ENCODE data around the gene CCDC142. TPM values are rescaled to one million over a fixed set of nuclear protein-coding genes. Genes with fewer than 3 reads are reported as not detected.
A peak's percentile ranks its signal among the peaks of the same experiment; 100 is the strongest.

Gene CCDC142
- total and polyA plus RNA-seq, 9 of the 15 experiments (the other 6 are each of a cell fraction or from before 2014, with no cell fraction given) = 0.55 to 11.7 (median 7.2) TPM

DNA sequence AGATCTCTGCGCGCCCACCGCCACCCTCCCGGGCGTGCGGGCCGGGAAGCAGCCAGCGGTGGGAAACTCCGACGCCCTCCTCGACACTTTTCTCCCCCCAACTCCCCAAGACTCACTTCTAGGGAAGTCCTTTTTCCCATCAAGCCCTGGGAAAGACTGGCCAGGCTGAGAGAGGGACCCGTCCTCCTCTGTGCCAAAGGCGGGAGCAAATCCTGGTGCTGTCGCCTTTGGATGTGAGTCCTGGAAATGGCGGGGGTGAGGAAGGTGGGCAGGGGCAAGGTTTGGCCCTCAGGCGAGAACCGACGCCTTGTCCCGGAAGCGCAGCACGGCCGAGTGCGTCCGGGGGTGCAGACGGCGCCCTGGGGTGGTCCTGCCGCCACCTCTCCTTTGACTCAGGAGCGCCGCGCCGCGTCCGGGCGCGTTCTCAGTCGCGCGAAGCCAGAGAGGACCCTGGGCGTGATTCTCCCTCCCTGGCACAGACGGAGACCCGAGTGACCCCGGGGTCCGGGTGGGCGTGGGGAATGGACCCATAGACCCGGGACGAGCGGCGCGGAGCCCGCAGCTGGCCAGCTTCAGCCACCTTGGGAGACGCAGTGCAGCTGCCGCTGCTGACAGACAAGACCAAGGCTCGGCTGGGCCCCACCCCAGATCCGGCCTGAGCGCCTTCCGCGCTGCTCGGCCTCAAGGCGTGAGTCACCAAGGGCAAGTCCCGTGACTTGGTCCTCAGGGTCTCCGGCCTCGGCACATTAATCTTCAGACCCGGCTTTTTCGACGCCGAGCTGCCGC is 20.1 kb upstream of the CCDC142 start (continued):
- TF ChIP-seq ILK (tag; IDR thresholded peaks at IDR 0.05; ENCODE audit: borderline replicate concordance, low read depth) (no peak), TAL1 (IDR thresholded peaks at IDR 0.05) (no peak), NKRF (IDR thresholded peaks at IDR 0.05; ENCODE audit: borderline replicate concordance) (no peak), ZC3H4 (CRISPR knock-in tag; IDR thresholded peaks at IDR 0.05; ENCODE audit: borderline replicate concordance) (peak; percentile 23; the same call in 1 of the 2 replicates), NFIX (CRISPR knock-in tag; IDR thresholded peaks at IDR 0.05; ENCODE audit: low read depth) (no peak), RBFOX2 (IDR thresholded peaks at IDR 0.05; ENCODE audit: low read depth, low read length) (peak; percentile 94), SMAD2 (IDR thresholded peaks at IDR 0.05; ENCODE audit: low read depth, low read length) (no peak), SOX6 (IDR thresholded peaks at IDR 0.05) (peak; percentile 43; the same call in 1 of the 2 replicates), ZNF384 (IDR thresholded peaks at IDR 0.05; ENCODE audit: low read depth, low read length) (no peak), ZNF134 (CRISPR knock-in tag; conservative IDR thresholded peaks at IDR 0.05) (no peak), CBX2 (IDR thresholded peaks at IDR 0.05; ENCODE audit: insufficient read depth, low read length, poor library complexity, severe bottlenecking) (no peak), NFRKB (IDR thresholded peaks at IDR 0.05; ENCODE audit: low read depth) (peak; percentile 68), SMAD4 (CRISPR knock-in tag; conservative IDR thresholded peaks at IDR 0.05) (peak; percentile 89; the same call in 1 of the 2 replicates), SRSF3 (IDR thresholded peaks at IDR 0.05; ENCODE audit: insufficient read depth, low read length) (no peak), DACH1 (IDR thresholded peaks at IDR 0.05; ENCODE audit: partially characterized antibody) (peak; percentile 12)
- TF ChIP-seq, protein P1, sequence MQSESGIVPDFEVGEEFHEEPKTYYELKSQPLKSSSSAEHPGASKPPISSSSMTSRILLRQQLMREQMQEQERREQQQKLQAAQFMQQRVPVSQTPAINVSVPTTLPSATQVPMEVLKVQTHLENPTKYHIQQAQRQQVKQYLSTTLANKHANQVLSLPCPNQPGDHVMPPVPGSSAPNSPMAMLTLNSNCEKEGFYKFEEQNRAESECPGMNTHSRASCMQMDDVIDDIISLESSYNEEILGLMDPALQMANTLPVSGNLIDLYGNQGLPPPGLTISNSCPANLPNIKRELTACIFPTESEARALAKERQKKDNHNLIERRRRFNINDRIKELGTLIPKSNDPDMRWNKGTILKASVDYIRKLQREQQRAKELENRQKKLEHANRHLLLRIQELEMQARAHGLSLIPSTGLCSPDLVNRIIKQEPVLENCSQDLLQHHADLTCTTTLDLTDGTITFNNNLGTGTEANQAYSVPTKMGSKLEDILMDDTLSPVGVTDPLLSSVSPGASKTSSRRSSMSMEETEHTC (IDR thresholded peaks at IDR 0.05) = peak; percentile 91
- TF ChIP-seq, protein P2, sequence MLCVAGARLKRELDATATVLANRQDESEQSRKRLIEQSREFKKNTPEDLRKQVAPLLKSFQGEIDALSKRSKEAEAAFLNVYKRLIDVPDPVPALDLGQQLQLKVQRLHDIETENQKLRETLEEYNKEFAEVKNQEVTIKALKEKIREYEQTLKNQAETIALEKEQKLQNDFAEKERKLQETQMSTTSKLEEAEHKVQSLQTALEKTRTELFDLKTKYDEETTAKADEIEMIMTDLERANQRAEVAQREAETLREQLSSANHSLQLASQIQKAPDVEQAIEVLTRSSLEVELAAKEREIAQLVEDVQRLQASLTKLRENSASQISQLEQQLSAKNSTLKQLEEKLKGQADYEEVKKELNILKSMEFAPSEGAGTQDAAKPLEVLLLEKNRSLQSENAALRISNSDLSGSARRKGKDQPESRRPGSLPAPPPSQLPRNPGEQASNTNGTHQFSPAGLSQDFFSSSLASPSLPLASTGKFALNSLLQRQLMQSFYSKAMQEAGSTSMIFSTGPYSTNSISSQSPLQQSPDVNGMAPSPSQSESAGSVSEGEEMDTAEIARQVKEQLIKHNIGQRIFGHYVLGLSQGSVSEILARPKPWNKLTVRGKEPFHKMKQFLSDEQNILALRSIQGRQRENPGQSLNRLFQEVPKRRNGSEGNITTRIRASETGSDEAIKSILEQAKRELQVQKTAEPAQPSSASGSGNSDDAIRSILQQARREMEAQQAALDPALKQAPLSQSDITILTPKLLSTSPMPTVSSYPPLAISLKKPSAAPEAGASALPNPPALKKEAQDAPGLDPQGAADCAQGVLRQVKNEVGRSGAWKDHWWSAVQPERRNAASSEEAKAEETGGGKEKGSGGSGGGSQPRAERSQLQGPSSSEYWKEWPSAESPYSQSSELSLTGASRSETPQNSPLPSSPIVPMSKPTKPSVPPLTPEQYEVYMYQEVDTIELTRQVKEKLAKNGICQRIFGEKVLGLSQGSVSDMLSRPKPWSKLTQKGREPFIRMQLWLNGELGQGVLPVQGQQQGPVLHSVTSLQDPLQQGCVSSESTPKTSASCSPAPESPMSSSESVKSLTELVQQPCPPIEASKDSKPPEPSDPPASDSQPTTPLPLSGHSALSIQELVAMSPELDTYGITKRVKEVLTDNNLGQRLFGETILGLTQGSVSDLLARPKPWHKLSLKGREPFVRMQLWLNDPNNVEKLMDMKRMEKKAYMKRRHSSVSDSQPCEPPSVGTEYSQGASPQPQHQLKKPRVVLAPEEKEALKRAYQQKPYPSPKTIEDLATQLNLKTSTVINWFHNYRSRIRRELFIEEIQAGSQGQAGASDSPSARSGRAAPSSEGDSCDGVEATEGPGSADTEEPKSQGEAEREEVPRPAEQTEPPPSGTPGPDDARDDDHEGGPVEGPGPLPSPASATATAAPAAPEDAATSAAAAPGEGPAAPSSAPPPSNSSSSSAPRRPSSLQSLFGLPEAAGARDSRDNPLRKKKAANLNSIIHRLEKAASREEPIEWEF (CRISPR knock-in tag; IDR thresholded peaks at IDR 0.05) = no peak

Measured in K562 (cell line).